Large intestine (tissue), 3 donors: Measurements from ENCODE around the gene EPG5. TPM values are rescaled to one million over a fixed set of nuclear protein-coding genes. Genes with fewer than 3 reads are reported as not detected.

Experiments
- DNase-seq, 2 donors: peaks; one replicate each; pipeline versions ENCODE4 v3.0.0 to v3.0.0-alpha.2; 2013
- H3K27ac ChIP-seq: one replicate; pipeline ENCODE4 v1.5.1; 2013; ENCODE audit warnings: low read length
- H3K27me3 ChIP-seq: 2 replicates; pipeline ENCODE4 v1.6.1; 2013; ENCODE audit warnings: low read length; ENCODE audit not compliant: control insufficient read depth, insufficient read depth
- H3K36me3 ChIP-seq: 2 replicates; pipeline ENCODE4 v1.6.1; 2013; ENCODE audit warnings: low read length; ENCODE audit not compliant: control insufficient read depth, insufficient read depth
- H3K4me1 ChIP-seq: one replicate; pipeline ENCODE4 v1.6.1; 2013; ENCODE audit warnings: low read length; ENCODE audit not compliant: control insufficient read depth, insufficient read depth
- H3K4me3 ChIP-seq: one replicate; pipeline ENCODE4 v1.5.1; 2013; ENCODE audit warnings: low read length
- H3K9me3 ChIP-seq: one replicate; pipeline ENCODE4 v1.6.1; 2013; ENCODE audit warnings: mild to moderate bottlenecking, low read depth, low read length, moderate library complexity; ENCODE audit not compliant: control insufficient read depth
- WGBS: methylation state at CpG from one replicate; pipeline ENCODE4 v1.1.5; 2013; ENCODE audit warnings: low lambda C conversion rate; ENCODE audit not compliant: insufficient coverage; 5-methylcytosine and 5-hydroxymethylcytosine counted together
- polyA plus RNA-seq: library from polyadenylated mRNA; unstranded; fragments of 120-200 nt; gene quantifications from one replicate; pipeline ENCODE4 v1.2.1, GENCODE V29; 2013

The EPG5 gene
- polyA plus RNA-seq, 1 donor, result 24.3 TPM

- no peaks in the 10 kb centered on the region for H3K27me3 ChIP-seq
- no peaks in the 10 kb centered on the region for H3K4me1 ChIP-seq
- 100% methylated on average over 1 of the region's 1 CpG for WGBS
- H3K9me3 ChIP-seq, result no peaks in the 10 kb centered on the region
- no peak overlapping the region for H3K27ac ChIP-seq
- peaks cover 24% of the 10 kb centered on the region for H3K36me3 ChIP-seq
- H3K4me3 ChIP-seq, result no peak overlapping the region
- no peak for DNase-seq
These were observed 71.8 kb downstream of the EPG5 start for GRCh38 chr18:45895339-45895738.

GRCh38 chr18:45894818-45895217, 72.3 kb downstream of the EPG5 start:
- Histone ChIP-seq H3K9me3 (no peaks in the 10 kb centered on the region), H3K36me3 (peaks cover 20% of the 10 kb centered on the region), H3K4me1 (no peaks in the 10 kb centered on the region), H3K27me3 (no peaks in the 10 kb centered on the region), H3K4me3 (no peak overlapping the region), H3K27ac (no peak overlapping the region)
- WGBS, result 100% methylated on average over 1 of the region's 3 CpGs
- DNase-seq, result no peak

- Histone ChIP-seq H3K4me3 (no peak overlapping the region), H3K9me3 (no peaks in the 10 kb centered on the region), H3K27ac (no peak overlapping the region), H3K36me3 (peaks cover 19% of the 10 kb centered on the region), H3K4me1 (no peaks in the 10 kb centered on the region), H3K27me3 (no peaks in the 10 kb centered on the region)
- WGBS, result no CpG with 5 or more reads among the region's 2 CpGs
- DNase-seq, result no peak
These were observed 75.3 kb downstream of the EPG5 start for GRCh38 chr18:45891806-45892205.

- no peaks in the 10 kb centered on the region for H3K4me1 ChIP-seq
- DNase-seq, result no peak
- H3K27me3 ChIP-seq, result no peaks in the 10 kb centered on the region
- H3K4me3 ChIP-seq, result no peak overlapping the region
- no CpG with 5 or more reads among the region's 1 CpG for WGBS
- H3K27ac ChIP-seq, result no peak overlapping the region
- no peaks in the 10 kb centered on the region for H3K9me3 ChIP-seq
- H3K36me3 ChIP-seq, result peaks cover 19% of the 10 kb centered on the region
These were observed 76.5 kb downstream of the EPG5 start for GRCh38 chr18:45890606-45891005.

GRCh38 chr18:45889419-45890064, 77.6 kb downstream of the EPG5 start:
- H3K4me3 ChIP-seq, result no peak overlapping the region

GRCh38 chr18:45887585-45887984, 79.5 kb downstream of the EPG5 start:
- Histone ChIP-seq H3K4me3 (no peak overlapping the region), H3K4me1 (no peaks in the 10 kb centered on the region), H3K27me3 (no peaks in the 10 kb centered on the region), H3K9me3 (no peaks in the 10 kb centered on the region), H3K36me3 (peaks cover 34% of the 10 kb centered on the region), H3K27ac (no peak overlapping the region)
- DNase-seq, result no peak
- no CpG with 5 or more reads among the region's 5 CpGs for WGBS

More at GRCh38 chr18:45889419-45890064, 77.6 kb downstream of the EPG5 start:
- no peak for DNase-seq
- WGBS, result no CpG with 5 or more reads among the region's 3 CpGs
- no peaks in the 10 kb centered on the region for H3K4me1 ChIP-seq
- no peaks in the 10 kb centered on the region for H3K9me3 ChIP-seq
- no peaks in the 10 kb centered on the region for H3K27me3 ChIP-seq
- peaks cover 19% of the 10 kb centered on the region for H3K36me3 ChIP-seq
- no peak overlapping the region for H3K27ac ChIP-seq

GRCh38 chr18:45880876-45881558, 86.1 kb downstream of the EPG5 start:
- H3K4me1 ChIP-seq, result peaks cover 4% of the 10 kb centered on the region
- WGBS, result no CpG with 5 or more reads among the region's 3 CpGs
- no peak for DNase-seq
- no peak overlapping the region for H3K4me3 ChIP-seq
- H3K36me3 ChIP-seq, result peaks cover 47% of the 10 kb centered on the region
- no peaks in the 10 kb centered on the region for H3K27me3 ChIP-seq
- H3K9me3 ChIP-seq, result no peaks in the 10 kb centered on the region
- no peak overlapping the region for H3K27ac ChIP-seq

- Histone ChIP-seq H3K4me3 (no peak overlapping the region), H3K4me1 (peaks cover 4% of the 10 kb centered on the region), H3K27ac (no peak overlapping the region), H3K9me3 (no peaks in the 10 kb centered on the region), H3K36me3 (peaks cover 53% of the 10 kb centered on the region), H3K27me3 (no peaks in the 10 kb centered on the region)
- DNase-seq, result peak; percentile 74 to 75
- WGBS, result 33% methylated on average over 1 of the region's 17 CpGs
These were observed 87.2 kb downstream of the EPG5 start for GRCh38 chr18:45879681-45880655.

GRCh38 chr18:45877403-45877802, 89.7 kb downstream of the EPG5 start:
- no peak overlapping the region for H3K27ac ChIP-seq
- WGBS, result no CpG with 5 or more reads among the region's 3 CpGs
- no peaks in the 10 kb centered on the region for H3K27me3 ChIP-seq
- H3K36me3 ChIP-seq, result peaks cover 55% of the 10 kb centered on the region
- no peaks in the 10 kb centered on the region for H3K9me3 ChIP-seq
- DNase-seq, result no peak
- H3K4me3 ChIP-seq, result no peak overlapping the region
- H3K4me1 ChIP-seq, result peaks cover 4% of the 10 kb centered on the region

GRCh38 chr18:45876161-45876560, 91.0 kb downstream of the EPG5 start:
- 100% methylated on average over 1 of the region's 3 CpGs for WGBS
- Histone ChIP-seq H3K9me3 (no peaks in the 10 kb centered on the region), H3K27me3 (no peaks in the 10 kb centered on the region), H3K27ac (no peak overlapping the region), H3K36me3 (peaks cover 53% of the 10 kb centered on the region), H3K4me1 (peaks cover 4% of the 10 kb centered on the region), H3K4me3 (no peak overlapping the region)
- DNase-seq, result no peak
